DOHH2 (cell line): ENCODE data around the gene PLEKHH3.
A peak's percentile ranks its signal among the peaks of the same experiment; 100 is the strongest.
"Not testable (repeated sequence)": the region's sequence is repeated elsewhere in the genome, so short reads cannot be mapped to it uniquely, and the experiment has no call there.

Source experiments
- H3F3A ChIP-seq: fragments of 200-600 bp; sonication (generic), shearing (Covaris generic); 2 replicates; pipeline ENCODE4 v1.6.0; 2016; ENCODE audit warnings: antibody characterized with exemption, mild to moderate bottlenecking; ENCODE audit not compliant: control insufficient read depth, insufficient read depth
- H3K27ac ChIP-seq: fragments of 200-600 bp; sonication (generic); 2 replicates; pipeline ENCODE4 v1.5.1; 2014; ENCODE audit warnings: low read depth, mild to moderate bottlenecking, low read length, moderate library complexity
- H3K27me3 ChIP-seq: fragments of 200-600 bp; sonication (generic); 2 replicates; pipeline ENCODE4 v1.6.1; 2014; ENCODE audit warnings: mild to moderate bottlenecking, low read length, mixed read lengths; ENCODE audit not compliant: control insufficient read depth
- H3K36me3 ChIP-seq: fragments of 200-600 bp; sonication (generic); 2 replicates; pipeline ENCODE4 v1.6.1; 2014; ENCODE audit warnings: mild to moderate bottlenecking, low read length, moderate library complexity, mixed read lengths; ENCODE audit not compliant: control insufficient read depth
- H3K4me1 ChIP-seq: fragments of 200-600 bp; sonication (generic); 2 replicates; pipeline ENCODE4 v1.6.1; 2014; ENCODE audit warnings: mild to moderate bottlenecking, low read length, mixed read lengths; ENCODE audit not compliant: control insufficient read depth
- H3K4me2 ChIP-seq: fragments of 200-600 bp; sonication (generic); 2 replicates; pipeline ENCODE4 v1.6.0; 2014; ENCODE audit warnings: mild to moderate bottlenecking, low read length, moderate library complexity
- H3K4me3 ChIP-seq: fragments of 200-600 bp; sonication (generic); 2 replicates; pipeline ENCODE4 v1.5.1; 2014; ENCODE audit warnings: mild to moderate bottlenecking, low read length, mixed read lengths
- H3K79me2 ChIP-seq: fragments of 200-600 bp; sonication (generic); 2 replicates; pipeline ENCODE4 v1.6.1; 2014; ENCODE audit warnings: mild to moderate bottlenecking, low read length, mixed read lengths; ENCODE audit not compliant: control insufficient read depth
- H3K9me2 ChIP-seq: fragments of 200-600 bp; sonication (generic); replicated peaks from 2 replicates; pipeline ENCODE4 v1.6.1; 2014; ENCODE audit warnings: mild to moderate bottlenecking, low read length, mixed read lengths; ENCODE audit not compliant: control insufficient read depth
- H3K9me3 ChIP-seq: fragments of 200-600 bp; sonication (generic); 2 replicates; pipeline ENCODE4 v1.6.1; 2014; ENCODE audit warnings: antibody characterized with exemption, low read length, mixed read lengths; ENCODE audit not compliant: control insufficient read depth, insufficient read depth
- H4K20me1 ChIP-seq: fragments of 200-600 bp; sonication (generic); 2 replicates; pipeline ENCODE4 v1.6.0; 2014; ENCODE audit warnings: low read depth, mild to moderate bottlenecking, antibody characterized with exemption, low read length, moderate library complexity; ENCODE audit not compliant: control insufficient read depth, insufficient read depth
- CTCF ChIP-seq: fragments of 200-600 bp; sonication (generic); IDR thresholded peaks from one replicate; pipeline ENCODE4 v1.5.1; 2014; ENCODE audit warnings: antibody characterized with exemption, mild to moderate bottlenecking, low read depth, low read length; ENCODE audit not compliant: poor library complexity, severe bottlenecking
- EZH2phosphoT487 ChIP-seq: fragments of 200-600 bp; sonication (generic); IDR thresholded peaks from 2 replicates; pipeline ENCODE4 v1.6.1; 2017; ENCODE audit warnings: borderline replicate concordance, mild to moderate bottlenecking, antibody characterized with exemption, low read length, moderate library complexity, mixed read lengths

Gene PLEKHH3

GRCh38 chr17:42660692-42661345, 16.0 kb downstream of the PLEKHH3 start:
- H3K4me2 ChIP-seq, result no peak overlapping the region
- H3K27ac ChIP-seq, result no peak overlapping the region
- H3K4me3 ChIP-seq, result no peak overlapping the region

GRCh38 chr17:42659932-42660274, 16.9 kb downstream of the PLEKHH3 start:
- H3K27me3 ChIP-seq, H3K36me3 ChIP-seq, H3K9me3 ChIP-seq, H3K9me2 ChIP-seq, H3K27ac ChIP-seq, H3F3A ChIP-seq, H4K20me1 ChIP-seq, H3K79me2 ChIP-seq: not testable (repeated sequence)
- Histone ChIP-seq H3K4me3 (peak overlapping the region; percentile 77), H3K4me2 (peak overlapping the region; percentile 69), H3K4me1 (peaks cover 20% of the 10 kb centered on the region)

More at GRCh38 chr17:42660692-42661345, 16.0 kb downstream of the PLEKHH3 start:
- Histone ChIP-seq H3K9me3 (no peaks in the 10 kb centered on the region), H4K20me1 (no peaks in the 10 kb centered on the region), H3K79me2 (no peaks in the 10 kb centered on the region), H3K9me2 (no peaks in the 10 kb centered on the region), H3K27me3 (no peaks in the 10 kb centered on the region), H3K4me1 (peaks cover 20% of the 10 kb centered on the region), H3F3A (0 out of 2 replicates have a peak, but pooled peaks cover 7% of the 10 kb centered on the region), H3K36me3 (no peaks in the 10 kb centered on the region)
- TF ChIP-seq EZH2phosphoT487 (no peak), CTCF (no peak)

- Histone ChIP-seq H3K27me3 (no peaks in the 10 kb centered on the region), H3K4me1 (peaks cover 20% of the 10 kb centered on the region), H3K79me2 (no peaks in the 10 kb centered on the region), H3K36me3 (no peaks in the 10 kb centered on the region), H3K9me2 (no peaks in the 10 kb centered on the region), H4K20me1 (no peaks in the 10 kb centered on the region), H3K9me3 (no peaks in the 10 kb centered on the region), H3K27ac (no peak within 1 kb of the TSS), H3K4me2 (peak within 1 kb of the TSS; percentile 69), H3K4me3 (peak within 1 kb of the TSS; percentile 77), H3F3A (0 out of 2 replicates have a peak, but pooled peaks cover 7% of the 10 kb centered on the region)
- no peak for TF ChIP-seq CTCF
- TF ChIP-seq EZH2phosphoT487, result no peak
Measured at GRCh38 chr17:42659079-42659931, 17.5 kb downstream of the PLEKHH3 start, which contains the start of gene TUBG2. TUBG2 (plus strand) TSS chr17:42659284; CDS start chr17:42659504, 220 bp downstream.
